HCT116 (cell line): ENCODE measurements around the gene AXDND1. TPM values are rescaled to one million over a fixed set of nuclear protein-coding genes. Genes with fewer than 3 reads are reported as not detected.

Experiments used
- ATAC-seq: fragments of 200-7000 bp; cut with Tn5 transposase; 2 replicates; pipeline ENCODE4 v1.9.1; 2020; ENCODE audit warnings: mild to moderate bottlenecking, moderate library complexity
- BruUV-seq: library from RNA; stranded (reverse); fragments of 400-500 nt; replicated peaks from 2 replicates; lab custom pipeline; 2021; lab: Mats Ljungman, UMichigan
- CTCF ChIA-PET: fragments of 300-600 bp; sonication (Branson Sonifier 250); formaldehyde crosslinking; loops from one replicate; lab custom pipeline; 2021; ENCODE audit warnings: antibody characterized with exemption; lab: Charles Lee
- POLR2A ChIA-PET: fragments of 300-600, 350-600 bp; sonication (Branson Sonifier 250); formaldehyde crosslinking; loops from one replicate; lab custom pipeline; 2021; ENCODE audit warnings: antibody characterized with exemption; lab: Charles Lee
- RAD21 ChIA-PET, 2 experiments: fragments of 300-600 bp; sonication (Branson Sonifier 250); formaldehyde crosslinking; loops; one replicate each; lab custom pipeline; 2023; ENCODE audit warnings: low total read pairs in 2 of 2; ENCODE audit not compliant: uncharacterized antibody in 2 of 2, unreplicated experiment in 2 of 2, low non-redundant PET in 1 of 2; lab: Charles Lee
- DNase-seq: peaks from one replicate; pipeline ENCODE4 v3.0.0-alpha.2; 2010; ENCODE audit warnings: low read depth, low spot score
- H2AFZ ChIP-seq: fragments of 200-600 bp; shearing (Covaris generic), sonication (generic); 2 replicates; pipeline ENCODE4 v1.6.1; 2017; ENCODE audit warnings: low read depth, mixed run types, mixed read lengths, antibody characterized with exemption, low read length; ENCODE audit not compliant: poor library complexity, severe bottlenecking
- H3K27ac ChIP-seq: 2 replicates; pipeline ENCODE4 v1.5.1; 2012; ENCODE audit warnings: low read depth, low read length
- H3K27me3 ChIP-seq: fragments of 200-600 bp; sonication (generic); 2 replicates; pipeline ENCODE4 v1.6.1; 2016; ENCODE audit warnings: mixed run types, low read length, mixed read lengths; ENCODE audit not compliant: insufficient read depth
- H3K36me3 ChIP-seq, 2 experiments: fragments of 200-500 bp in 1 of 2; fragments of 200-600 bp in 1 of 2; sonication (Bioruptor generic) in 1 of 2; sonication (generic) in 1 of 2; 2 replicates each; pipeline versions ENCODE4 v1.5.1 to v1.6.1; 2014 to 2016; ENCODE audit warnings: low read length in 2 of 2, inconsistent platforms in 1 of 2, mixed read lengths in 1 of 2, mixed run types in 1 of 2; ENCODE audit not compliant: insufficient read depth in 2 of 2, control insufficient read depth in 1 of 2
- H3K4me1 ChIP-seq, 2 experiments: fragments of 200-600 bp in 1 of 2; sonication (generic) in 1 of 2; 2 replicates each; pipeline versions ENCODE4 v1.5.1 to v1.6.1; 2012 to 2017; ENCODE audit warnings: low read length in 2 of 2, inconsistent platforms in 1 of 2, mild to moderate bottlenecking in 1 of 2, mixed read lengths in 1 of 2, mixed run types in 1 of 2, moderate library complexity in 1 of 2; ENCODE audit not compliant: insufficient read depth in 2 of 2, control insufficient read depth in 1 of 2
- H3K4me2 ChIP-seq: fragments of 200-600 bp; sonication (generic); 2 replicates; pipeline ENCODE4 v1.6.1; 2017; ENCODE audit warnings: mixed run types, low read length, mixed read lengths
- H3K4me3 ChIP-seq, 2 experiments: fragments of 200-600 bp in 1 of 2; sonication (generic) in 1 of 2; replicated peaks in 1 of 2; 2 replicates each; pipeline ENCODE4 v1.5.1; 2011 to 2016; ENCODE audit warnings: low read length in 2 of 2, control low read depth in 1 of 2, low read depth in 1 of 2, mild to moderate bottlenecking in 1 of 2, mixed read lengths in 1 of 2, mixed run types in 1 of 2
- H3K79me2 ChIP-seq: fragments of 200-600 bp; sonication (generic); 2 replicates; pipeline ENCODE4 v1.6.1; 2017; ENCODE audit warnings: mild to moderate bottlenecking, mixed run types, low read length, moderate library complexity, mixed read lengths; ENCODE audit not compliant: insufficient read depth
- H3K9ac ChIP-seq: fragments of 200-600 bp; sonication (generic); 2 replicates; pipeline ENCODE4 v1.6.1; 2016; ENCODE audit warnings: low read length, mixed read lengths
- H3K9me2 ChIP-seq: fragments of 200-600 bp; sonication (generic), shearing (Covaris generic); 2 replicates; pipeline ENCODE4 v1.6.1; 2017; ENCODE audit warnings: mixed run types, mild to moderate bottlenecking, moderate library complexity; ENCODE audit not compliant: insufficient read depth
- H3K9me3 ChIP-seq, 2 experiments: fragments of 200-500 bp in 1 of 2; fragments of 200-600 bp in 1 of 2; sonication (Bioruptor generic) in 1 of 2; sonication (generic) in 1 of 2; 2 replicates each; pipeline ENCODE4 v1.6.1; 2014 to 2017; ENCODE audit warnings: low read length in 2 of 2, mixed read lengths in 2 of 2, inconsistent platforms in 1 of 2, low read depth in 1 of 2, mild to moderate bottlenecking in 1 of 2, mixed run types in 1 of 2, moderate library complexity in 1 of 2; ENCODE audit not compliant: control insufficient read depth in 1 of 2, insufficient read depth in 1 of 2
- H4K20me1 ChIP-seq: fragments of 200-600 bp; sonication (generic), shearing (Covaris generic); 2 replicates; pipeline ENCODE4 v1.6.1; 2017; ENCODE audit warnings: mixed run types, mild to moderate bottlenecking, moderate library complexity; ENCODE audit not compliant: insufficient read depth
- ATF3 ChIP-seq: IDR thresholded peaks from 2 replicates; pipeline ENCODE4 v1.6.1; 2012
- CTCF ChIP-seq, 3 experiments: fragments of 200-600 bp in 1 of 3; sonication (generic) in 1 of 3; IDR thresholded peaks in 2 of 3; conservative IDR thresholded peaks in 1 of 3; 2 replicates each; pipeline ENCODE4 v1.5.1; 2012 to 2017; ENCODE audit warnings: low read depth in 2 of 3, low read length in 2 of 3, antibody characterized with exemption in 1 of 3, borderline replicate concordance in 1 of 3, control low read depth in 1 of 3, mild to moderate bottlenecking in 1 of 3, mixed read lengths in 1 of 3, mixed run types in 1 of 3, moderate library complexity in 1 of 3; ENCODE audit not compliant: insufficient read depth in 1 of 3
- EGR1 ChIP-seq: IDR thresholded peaks from 2 replicates; pipeline ENCODE4 v1.6.1; 2012; ENCODE audit warnings: low read depth
- ELF1 ChIP-seq: IDR thresholded peaks from 2 replicates; pipeline ENCODE4 v1.6.1; 2012; ENCODE audit warnings: low read depth, borderline replicate concordance
- POLR2A ChIP-seq: IDR thresholded peaks from 2 replicates; pipeline ENCODE4 v1.7.0; 2011; ENCODE audit warnings: borderline replicate concordance; ENCODE audit not compliant: insufficient read depth, insufficient read length; ENCODE audit errors: extremely low read depth
- RAD21 ChIP-seq: IDR thresholded peaks from 2 replicates; pipeline ENCODE4 v1.6.1; 2012; ENCODE audit warnings: low read depth, mild to moderate bottlenecking
- REST ChIP-seq: IDR thresholded peaks from 2 replicates; pipeline ENCODE4 v1.6.1; 2012; ENCODE audit warnings: low read depth
- SIN3A ChIP-seq: IDR thresholded peaks from 2 replicates; pipeline ENCODE4 v1.6.1; 2012; ENCODE audit warnings: low read depth
- SP1 ChIP-seq: IDR thresholded peaks from 2 replicates; pipeline ENCODE4 v1.6.1; 2012; ENCODE audit warnings: low read depth
- SRF ChIP-seq: IDR thresholded peaks from 2 replicates; pipeline ENCODE4 v1.6.1; 2012; ENCODE audit warnings: low read depth
- ZBTB33 ChIP-seq: IDR thresholded peaks from 2 replicates; pipeline ENCODE4 v1.6.1; 2011; ENCODE audit warnings: mild to moderate bottlenecking, low read length, moderate library complexity; ENCODE audit not compliant: insufficient replicate concordance; ENCODE audit errors: extremely low read depth
- ZFX ChIP-seq: fragments of 450-650 bp; IDR thresholded peaks from 2 replicates; pipeline ENCODE4 v1.6.1; 2017
- intact Hi-C: fragments of 100-400 bp; cut with micrococcal nuclease; formaldehyde crosslinking; loops from 2 replicates; pipeline ENCODE4 v1.10.0; 2022
- total RNA-seq: library from RNA; stranded (reverse); gene quantifications from one replicate; pipeline ENCODE4 v1.2.1, GENCODE V29; 2021; ENCODE audit not compliant: unreplicated experiment

The AXDND1 gene
- total RNA-seq, 1 experiment from 2014 or later = 2.3 TPM

DNA sequence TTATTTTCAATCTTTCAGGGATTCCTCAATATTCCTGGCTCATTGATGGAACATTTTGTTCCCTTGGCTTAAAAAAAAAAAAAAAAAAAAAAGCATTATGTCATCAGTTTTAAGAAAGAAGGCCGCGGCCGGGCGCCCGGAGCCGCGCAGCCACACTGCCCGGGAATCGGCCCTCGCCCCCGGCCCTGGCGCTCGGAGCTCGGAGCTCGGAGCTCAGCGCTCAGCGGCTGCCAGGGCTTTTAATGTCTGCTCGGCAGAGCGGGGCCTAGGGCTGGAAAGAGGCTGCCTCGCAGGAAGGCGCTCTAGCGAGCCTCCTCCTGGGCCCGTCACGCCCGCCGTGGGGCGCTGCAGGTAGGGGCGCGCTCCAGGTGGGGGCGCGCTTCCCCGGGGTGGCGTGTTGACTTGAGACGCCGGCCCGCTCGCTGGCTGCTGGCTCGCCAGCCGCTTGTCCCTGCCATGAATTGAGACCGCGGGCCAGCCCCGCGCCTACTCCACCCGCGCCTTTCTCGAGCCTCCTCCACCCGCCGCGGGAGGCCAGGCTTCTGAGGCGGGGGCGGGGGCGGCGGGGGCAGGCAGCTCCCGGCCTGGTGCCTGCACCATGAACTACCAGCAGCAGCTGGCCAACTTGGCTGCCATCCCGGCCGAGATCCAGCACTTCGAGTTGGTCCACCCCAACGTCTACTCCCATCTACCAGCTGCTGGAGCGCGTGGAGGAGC, 220.5 kb downstream of the AXDND1 start:
- intact Hi-C loops = no loop called here
- Histone ChIP-seq H3K4me1 (no peaks in the 10 kb centered on the region), H3K9me2 (no peaks in the 10 kb centered on the region), H4K20me1 (no peaks in the 10 kb centered on the region), H2AFZ (no peak overlapping the region), H3K79me2 (no peaks in the 10 kb centered on the region), H3K4me3 (no peak overlapping the region), H3K4me2 (no peak overlapping the region), H3K27ac (no peak overlapping the region), H3K9ac (no peak overlapping the region), H3K9me3 (no peaks in the 10 kb centered on the region), H3K36me3 (no peaks in the 10 kb centered on the region), H3K27me3 (no peaks in the 10 kb centered on the region)
- ChIA-PET CTCF (no interaction called here), POLR2A (no interaction called here), RAD21 (no interaction called here)
- no TSS peak for BruUV-seq
- ATAC-seq = no peak
- TF ChIP-seq EGR1 (no peak), ZBTB33 (no peak), SP1 (no peak), ZFX (no peak)
- TF ChIP-seq, all 23 proteins: peak for 0
- DNase-seq = no peak

DNA sequence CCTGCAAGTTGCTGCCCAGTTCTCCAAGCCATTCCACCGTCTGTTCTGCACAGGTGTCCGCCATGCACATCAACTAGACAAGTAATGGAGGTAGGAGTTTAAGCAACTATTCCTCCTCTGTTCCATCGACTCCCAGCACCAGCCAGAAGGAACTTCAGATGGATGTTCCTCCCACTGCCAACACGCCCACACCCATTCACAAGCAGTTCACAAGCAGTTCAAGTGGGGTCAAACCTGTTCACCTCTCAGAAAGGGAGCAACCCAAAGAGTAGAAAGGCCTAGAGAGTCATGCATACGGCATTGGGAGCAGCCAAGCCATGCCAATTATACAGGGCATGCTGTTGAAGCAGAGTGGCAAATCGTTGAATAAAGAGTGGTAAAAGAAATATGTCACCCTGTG, 221.6 kb downstream of the AXDND1 start:
- Histone ChIP-seq H2AFZ (no peak overlapping the region), H3K27me3 (no peaks in the 10 kb centered on the region), H3K36me3 (no peaks in the 10 kb centered on the region), H3K27ac (no peak overlapping the region), H3K9me2 (no peaks in the 10 kb centered on the region), H3K9me3 (no peaks in the 10 kb centered on the region), H3K9ac (no peak overlapping the region), H3K4me3 (no peak overlapping the region), H4K20me1 (no peaks in the 10 kb centered on the region), H3K4me1 (no peaks in the 10 kb centered on the region), H3K79me2 (no peaks in the 10 kb centered on the region), H3K4me2 (no peak overlapping the region)
- ChIA-PET RAD21 (no interaction called here), POLR2A (no interaction called here), CTCF (no interaction called here)
- no peak for DNase-seq
- ATAC-seq = no peak
- intact Hi-C loops = no loop called here
- BruUV-seq = no TSS peak
- TF ChIP-seq ZFX (no peak), SRF (no peak), SIN3A (no peak), ATF3 (no peak), RAD21 (no peak), EGR1 (no peak), POLR2A (no peak), REST (no peak), CTCF (IDR thresholded peaks at IDR 0.05 in 2 of 3, conservative IDR thresholded peaks at IDR 0.05 in 1 of 3; ENCODE audit: borderline replicate concordance in 1 of 3, insufficient read depth in 1 of 3, low read depth in 2 of 3, low read length in 2 of 3) (no peak), ELF1 (no peak)
